Measurements from ENCODE around the gene CCSER1.
"Not testable (repeated sequence)": the region's sequence is repeated elsewhere in the genome, so short reads cannot be mapped to it uniquely, and the experiment has no call there.

CCSER1 gene

GRCh38 chr4:90456891-90457290, 329.7 kb downstream of the CCSER1 start:
- DNase-seq = no peak

GRCh38 chr4:90457817-90458216, 330.6 kb downstream of the CCSER1 start:
- DNase-seq = no peak

- DNase-seq = no peak
Measured at GRCh38 chr4:90458576-90458975, 331.4 kb downstream of the CCSER1 start.

GRCh38 chr4:90474484-90474883, 347.3 kb downstream of the CCSER1 start:
- no peak for DNase-seq

GRCh38 chr4:90476019-90476418, 348.8 kb downstream of the CCSER1 start:
- no peak for DNase-seq

GRCh38 chr4:90476586-90476985, 349.4 kb downstream of the CCSER1 start:
- DNase-seq = no peak

GRCh38 chr4:90484894-90485293, 357.7 kb downstream of the CCSER1 start:
- DNase-seq = not testable (repeated sequence)

- DNase-seq = no peak
Measured at GRCh38 chr4:90486346-90486745, 359.2 kb downstream of the CCSER1 start.

GRCh38 chr4:90495211-90495610, 368.0 kb downstream of the CCSER1 start:
- DNase-seq = peak; percentile 59

GRCh38 chr4:90495936-90496335, 368.7 kb downstream of the CCSER1 start:
- DNase-seq = no peak

- no peak for DNase-seq
Measured at GRCh38 chr4:90498175-90498574, 371.0 kb downstream of the CCSER1 start.

- no peak for DNase-seq
Measured at GRCh38 chr4:90503677-90504076, 376.5 kb downstream of the CCSER1 start.

GRCh38 chr4:90515191-90515590, 388.0 kb downstream of the CCSER1 start:
- no peak for DNase-seq

GRCh38 chr4:90528551-90528950, 401.4 kb downstream of the CCSER1 start:
- no peak for DNase-seq

GRCh38 chr4:90536408-90536807, 409.2 kb downstream of the CCSER1 start:
- no peak for DNase-seq

- no peak for DNase-seq
Measured at GRCh38 chr4:90537491-90537890, 410.3 kb downstream of the CCSER1 start.

- DNase-seq = no peak
Measured at GRCh38 chr4:90540536-90540935, 413.3 kb downstream of the CCSER1 start.

- DNase-seq = no peak
Measured at GRCh38 chr4:90542216-90542615, 415.0 kb downstream of the CCSER1 start.

- DNase-seq = no peak
Measured at GRCh38 chr4:90543419-90544170, 416.4 kb downstream of the CCSER1 start.

- no peak for DNase-seq
Measured at GRCh38 chr4:90544532-90545045, 417.4 kb downstream of the CCSER1 start.

GRCh38 chr4:90545380-90545779, 418.2 kb downstream of the CCSER1 start:
- no peak for DNase-seq

GRCh38 chr4:90546114-90546513, 418.9 kb downstream of the CCSER1 start:
- DNase-seq = no peak

GRCh38 chr4:90570615-90571014, 443.4 kb downstream of the CCSER1 start:
- no peak for DNase-seq

- no peak for DNase-seq
Measured at GRCh38 chr4:90572996-90573395, 445.8 kb downstream of the CCSER1 start.

- DNase-seq = no peak
Measured at GRCh38 chr4:90575371-90575770, 448.2 kb downstream of the CCSER1 start.
